COLO668 (cell line): Measurements from ENCODE around the gene FAM13C.
"Not testable (repeated sequence)": the region's sequence is repeated elsewhere in the genome, so short reads cannot be mapped to it uniquely, and the experiment has no call there.

Source experiments
- DNase-seq: peaks from one replicate; lab custom pipeline; 2025; ENCODE audit not compliant: unreplicated experiment; lab: John Stamatoyannopoulos, UW

FAM13C gene

DNA sequence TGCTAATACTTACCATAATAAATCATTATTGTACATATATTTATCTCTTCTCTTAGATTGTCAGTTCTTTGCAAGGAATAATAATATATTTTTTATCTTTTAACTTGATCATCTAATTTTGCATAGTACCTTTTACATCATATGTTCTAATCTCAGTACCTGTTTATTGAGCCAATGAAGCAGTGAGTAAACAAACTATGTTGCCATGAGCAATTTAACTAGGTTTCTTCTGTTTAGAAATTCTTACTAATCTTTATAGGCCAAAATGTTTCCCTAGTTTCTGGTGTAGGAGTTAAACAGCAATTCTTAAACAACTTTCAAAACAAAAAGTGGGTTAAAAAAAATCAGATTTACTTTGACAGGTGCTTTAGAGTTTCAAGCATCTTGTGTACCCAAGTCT lies 124.6 kb downstream of the FAM13C start:
- no peak for DNase-seq

DNA sequence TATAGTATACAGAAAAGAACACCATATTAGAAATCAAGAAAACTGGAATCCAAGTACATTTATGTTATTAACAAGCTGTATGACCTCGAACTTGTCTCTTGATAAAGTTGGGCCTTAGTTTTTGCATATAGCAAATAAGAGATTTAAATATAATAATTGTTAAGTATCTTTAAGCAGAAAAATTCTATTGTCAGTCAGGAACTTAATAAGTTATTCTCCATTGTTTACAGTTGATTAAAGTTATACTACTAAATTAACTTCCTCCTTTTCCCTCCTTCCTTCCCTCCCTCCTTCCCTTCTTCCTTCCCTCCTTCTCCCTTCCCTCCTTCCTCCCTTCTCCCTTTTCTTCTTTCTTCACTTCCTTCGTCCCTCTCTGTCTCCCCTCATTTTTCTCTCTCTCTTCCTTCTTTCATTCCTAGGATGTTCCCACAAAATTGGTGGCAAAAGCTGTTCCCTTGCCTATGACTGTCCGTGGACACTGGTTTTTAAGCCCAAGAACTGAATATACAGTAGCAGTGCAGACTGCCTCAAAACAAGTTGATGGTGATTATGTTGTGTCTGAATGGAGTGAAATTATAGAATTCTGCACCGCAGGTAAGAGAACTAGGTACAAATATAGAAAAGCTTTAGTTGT lies 126.2 kb downstream of the FAM13C start:
- DNase-seq: no peak

DNA sequence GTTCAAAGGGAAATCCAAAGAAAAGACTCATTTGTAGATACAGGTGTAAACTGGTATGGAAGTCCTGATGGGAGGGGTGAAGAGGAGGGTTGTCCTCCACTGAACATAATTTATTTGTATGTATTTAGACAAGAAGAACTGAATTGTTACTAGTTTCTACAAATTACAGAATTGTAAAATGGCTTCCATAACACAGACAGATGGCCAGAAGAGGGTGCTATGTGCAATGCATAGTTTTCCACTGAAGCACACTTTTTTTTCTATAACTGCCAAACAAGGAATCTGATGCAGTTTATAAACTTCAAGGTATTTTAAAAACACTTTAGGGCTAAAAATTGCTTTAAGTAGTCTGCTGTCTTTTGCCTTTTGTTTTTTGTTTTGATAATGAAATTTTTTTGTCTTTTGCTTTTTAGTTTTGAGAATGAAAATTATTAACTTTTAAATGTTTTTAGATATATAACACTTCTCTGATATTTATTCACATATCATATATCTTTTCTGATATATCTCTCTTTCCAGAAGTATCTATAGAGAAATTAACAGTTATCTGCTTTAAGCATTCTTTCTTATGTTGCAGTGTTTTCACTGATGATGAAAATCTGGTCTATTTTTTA lies 127.4 kb downstream of the FAM13C start:
- peak; percentile 0 for DNase-seq

DNA sequence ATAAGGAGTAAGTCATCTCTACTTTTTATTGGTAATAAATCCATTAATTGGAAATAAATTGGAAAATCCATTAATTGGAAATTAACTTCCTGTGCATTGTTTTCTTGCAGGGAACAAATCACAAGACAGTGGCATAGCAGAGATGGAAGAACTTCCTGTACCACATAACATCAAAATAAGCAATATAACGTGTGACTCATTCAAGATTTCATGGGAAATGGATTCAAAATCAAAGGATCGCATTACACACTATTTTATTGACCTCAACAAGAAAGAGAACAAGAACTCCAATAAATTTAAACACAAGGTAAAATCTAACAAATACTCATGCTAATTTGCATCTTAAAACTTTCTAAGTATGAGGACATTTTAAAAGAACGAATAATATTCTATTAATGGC lies 128.2 kb downstream of the FAM13C start:
- no peak for DNase-seq

DNA sequence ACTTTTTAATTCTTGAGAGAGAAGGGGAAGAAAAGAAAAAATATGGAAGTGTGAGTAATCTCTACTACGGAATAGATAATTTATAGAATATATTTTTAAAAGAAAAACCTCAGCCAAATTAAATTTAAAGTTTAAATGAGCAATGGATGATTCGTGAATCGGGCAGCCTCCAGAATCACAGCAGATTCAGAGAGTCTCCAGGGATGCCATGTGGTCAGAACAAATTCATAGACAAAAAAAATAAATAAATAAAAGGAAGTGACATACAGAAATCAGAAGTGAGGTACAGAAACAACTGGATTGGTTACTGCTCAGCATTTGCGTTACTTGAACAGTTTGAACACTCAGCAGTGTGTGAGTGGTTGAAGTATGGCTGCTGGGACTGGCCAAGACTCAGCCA lies 132.9 kb downstream of the FAM13C start:
- DNase-seq: no peak

DNA sequence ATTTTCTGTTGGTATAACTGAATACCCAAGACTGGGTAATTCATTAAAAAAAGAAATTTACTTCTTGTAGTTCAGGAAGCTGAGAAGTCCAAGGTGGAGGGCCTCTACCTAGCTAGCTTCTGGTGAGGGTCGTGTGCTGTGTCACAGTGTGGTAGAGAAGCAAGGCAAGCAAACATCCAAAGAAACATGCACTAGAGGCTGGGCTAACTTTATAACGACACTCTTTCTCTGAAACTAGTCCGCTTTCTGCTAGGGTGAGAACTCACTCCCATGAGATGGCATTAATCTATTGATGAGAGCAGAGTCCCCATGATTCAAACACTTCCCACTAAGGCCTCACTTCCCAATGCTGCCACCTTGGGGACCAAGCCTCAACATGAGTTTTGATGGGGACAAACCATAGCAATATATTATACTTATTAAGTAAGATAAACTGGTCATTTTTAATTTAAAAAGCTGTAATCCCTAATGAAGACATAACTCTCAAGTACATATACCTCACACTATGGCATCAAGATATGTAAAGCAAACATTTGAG lies 135.1 kb downstream of the FAM13C start:
- no peak for DNase-seq

DNA sequence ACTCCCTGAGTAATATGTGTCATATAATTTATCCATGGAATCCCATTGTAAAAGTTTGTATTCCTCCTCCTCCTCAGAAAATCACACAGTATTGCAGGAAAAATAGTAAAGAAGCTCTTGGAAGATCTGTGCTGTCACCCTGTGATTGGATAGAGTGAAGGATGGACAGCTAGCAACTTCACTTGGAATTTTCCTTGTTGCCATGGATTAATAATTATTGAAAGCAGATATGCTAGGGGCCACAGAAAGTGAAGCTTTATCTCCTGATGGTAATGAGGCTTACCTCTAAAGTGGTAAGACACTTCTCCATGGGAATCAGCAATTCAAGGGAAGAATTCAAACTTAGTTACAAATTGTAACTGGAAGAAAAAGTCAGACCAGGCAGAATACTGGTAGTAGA lies 137.1 kb downstream of the FAM13C start:
- no peak for DNase-seq

DNA sequence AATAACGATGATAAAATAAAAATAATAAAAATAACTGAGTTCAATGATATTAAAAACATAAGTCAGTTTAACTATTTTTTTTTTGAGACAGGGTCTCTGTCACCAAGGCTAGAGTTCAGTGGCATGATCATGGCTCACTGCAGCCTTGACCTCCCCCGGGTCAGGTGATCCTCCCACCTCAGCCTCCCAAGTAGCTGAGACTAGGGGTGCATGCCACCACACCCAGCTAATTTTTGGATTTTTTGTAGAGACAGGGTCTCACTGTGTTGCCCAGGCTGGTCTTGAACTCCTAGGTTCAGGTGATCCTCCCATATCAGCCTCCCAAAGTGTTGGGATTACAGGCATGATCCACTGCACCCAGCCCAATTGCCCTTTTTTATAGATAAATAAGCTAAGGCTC lies 138.8 kb downstream of the FAM13C start:
- not testable (repeated sequence) for DNase-seq

DNA sequence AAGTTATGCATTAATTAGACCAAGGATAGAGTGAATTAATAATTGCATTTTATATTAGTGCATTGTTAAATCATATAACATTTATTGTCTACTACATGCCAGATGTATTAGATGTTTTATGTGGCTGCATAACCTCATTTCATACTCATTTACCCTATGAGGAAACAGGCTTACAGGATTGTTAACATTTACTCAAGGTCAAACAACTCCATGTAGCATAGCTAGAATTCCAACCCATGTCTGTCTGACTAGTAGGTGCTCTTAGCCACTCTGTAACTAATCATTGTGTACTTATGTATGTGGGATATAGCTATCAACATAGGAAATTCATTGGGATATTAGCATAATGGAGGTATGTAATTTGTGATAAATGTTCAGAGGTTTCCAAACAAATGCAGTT lies 139.6 kb downstream of the FAM13C start:
- DNase-seq: no peak

DNA sequence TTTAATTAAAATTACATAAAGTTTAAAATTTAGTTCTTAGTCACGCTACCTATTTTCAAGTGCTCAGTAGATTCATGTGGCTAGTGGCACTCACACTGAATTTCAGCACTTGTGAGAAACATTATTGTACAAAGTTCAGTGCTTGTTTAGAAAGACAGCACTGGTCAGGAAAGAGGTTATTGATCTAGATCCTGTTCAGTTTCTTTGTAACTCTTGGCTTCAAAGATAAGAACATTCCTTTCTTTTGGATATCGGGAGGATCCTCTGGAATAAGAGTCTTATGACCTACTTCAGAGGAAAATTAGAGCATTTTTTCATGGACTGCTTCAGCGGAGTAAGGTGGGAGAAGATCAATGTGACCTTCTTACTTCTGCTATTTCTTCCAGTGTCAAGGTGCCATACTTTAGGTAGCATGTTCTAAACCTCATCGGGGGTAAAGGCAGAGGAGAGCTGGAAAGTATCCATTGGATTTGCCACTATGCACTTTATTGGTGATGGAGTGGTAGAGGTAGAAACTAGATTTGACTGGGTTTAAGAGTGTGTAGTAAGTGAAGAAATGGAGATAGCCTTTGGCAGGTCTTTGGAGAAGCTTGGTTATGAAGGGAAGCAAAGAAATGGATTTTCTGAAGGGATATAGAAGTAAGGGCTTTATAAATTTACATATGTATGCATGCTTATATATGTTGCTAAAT lies 146.0 kb downstream of the FAM13C start:
- DNase-seq: no peak

DNA sequence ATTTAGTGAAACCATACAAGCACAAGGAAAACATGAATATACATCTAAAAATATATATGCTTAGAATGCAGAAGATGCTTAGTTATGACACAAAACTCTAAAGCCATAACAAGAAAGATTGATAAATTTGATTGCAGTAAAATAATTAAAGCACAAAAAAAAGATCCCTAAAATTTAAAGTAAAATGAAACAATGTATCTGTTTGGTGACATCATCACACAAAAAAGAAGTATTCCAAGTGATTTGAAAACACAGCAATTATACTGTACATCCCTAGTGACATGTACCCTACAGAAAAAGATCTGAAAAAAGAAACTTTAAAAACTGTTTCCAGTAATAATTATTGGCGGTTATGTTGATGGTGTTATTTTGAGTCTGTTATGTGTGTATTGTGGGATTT lies 148.2 kb downstream of the FAM13C start:
- DNase-seq: no peak

DNA sequence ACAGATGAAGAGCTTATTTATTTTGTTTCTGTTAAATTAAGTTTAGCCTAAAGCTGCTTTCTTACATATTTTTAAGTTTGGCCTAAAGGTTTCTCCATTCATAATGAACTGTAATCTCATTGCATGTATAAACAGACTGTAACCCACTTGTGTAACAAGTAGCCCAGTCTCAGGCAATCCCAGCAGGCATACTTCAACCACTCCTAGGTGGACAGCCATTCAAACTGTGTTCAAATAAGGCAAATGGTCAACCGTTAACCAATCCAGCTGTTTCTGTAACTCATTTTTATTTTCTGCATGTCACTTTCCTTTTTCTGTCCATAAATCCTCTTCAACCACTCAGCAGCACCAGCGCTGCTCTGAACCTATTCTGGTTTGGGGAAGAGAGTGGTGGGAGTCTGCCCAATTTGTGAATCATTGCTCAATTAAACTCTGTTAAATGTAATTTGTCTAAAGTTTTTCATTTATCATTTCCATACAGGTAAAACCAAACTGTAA lies 150.0 kb downstream of the FAM13C start:
- no peak for DNase-seq

DNA sequence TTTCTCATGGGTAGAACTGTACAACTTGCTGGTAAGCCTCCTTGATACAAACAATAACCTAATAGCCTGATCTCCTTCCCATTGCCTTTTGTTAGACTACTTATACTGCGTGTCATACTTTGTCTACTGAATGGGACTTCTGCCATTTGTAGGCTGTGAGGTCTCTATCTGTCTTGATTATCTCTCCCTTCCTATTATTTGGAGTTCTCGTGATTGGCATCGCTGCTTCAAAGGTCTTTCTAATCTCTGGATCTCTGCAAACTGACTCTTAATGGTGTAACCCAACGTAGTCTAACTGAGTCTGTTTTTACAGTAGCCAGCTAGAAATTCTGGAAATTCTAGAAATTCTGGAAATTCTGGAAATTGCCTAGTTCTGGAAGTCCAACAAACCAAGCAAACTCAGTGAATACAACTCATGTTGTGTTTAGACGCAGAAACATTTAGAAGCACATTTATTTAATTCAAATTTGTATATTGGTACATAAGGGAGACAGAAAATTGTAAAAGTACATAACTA lies 156.1 kb downstream of the FAM13C start:
- DNase-seq: no peak
